Cardiac muscle cell (in vitro differentiated cells and primary cell): ENCODE results near the gene ZC3H12C. TPM values are rescaled to one million over a fixed set of nuclear protein-coding genes. Genes with fewer than 3 reads are reported as not detected.

Experiments
- DNase-seq, 2 donors: peaks; one replicate each; pipeline versions ENCODE4 v3.0.0 to v3.0.0-alpha.2; 2010 to 2017; ENCODE audit warnings: low read depth in 1 of 2, low spot score in 1 of 2
- H3K27ac ChIP-seq: fragments of 200-600 bp; sonication (generic); 2 replicates; pipeline ENCODE4 v1.5.1; 2016
- H3K27me3 ChIP-seq: fragments of 200-600 bp; sonication (generic); 2 replicates; pipeline ENCODE4 v1.6.0; 2016; ENCODE audit warnings: control low read depth
- H3K36me3 ChIP-seq: fragments of 200-600 bp; sonication (generic); 2 replicates; pipeline ENCODE4 v1.5.1; 2016; ENCODE audit warnings: control low read depth
- H3K4me1 ChIP-seq: fragments of 200-600 bp; sonication (generic); 2 replicates; pipeline ENCODE4 v1.8.1; 2017; ENCODE audit warnings: low read depth, mild to moderate bottlenecking, mixed run types
- H3K4me3 ChIP-seq: fragments of 200-600 bp; sonication (generic); 2 replicates; pipeline ENCODE4 v1.5.1; 2016; ENCODE audit warnings: mild to moderate bottlenecking
- H3K9me3 ChIP-seq: fragments of 200-600 bp; sonication (generic); 2 replicates; pipeline ENCODE4 v1.5.1; 2017; ENCODE audit warnings: low read depth, mild to moderate bottlenecking, control low read depth
- CTCF ChIP-seq: IDR thresholded peaks from 2 replicates; pipeline ENCODE4 v1.5.1; 2012; ENCODE audit warnings: low read depth, mild to moderate bottlenecking, low read length
- polyA plus RNA-seq: library from polyadenylated mRNA; unstranded; fragments of >200 nt; fragmentation: Nextera tagmentation; extraction: Ambion mirVana; gene quantifications from 2 replicates; pipeline ENCODE4 v1.2.1, GENCODE V29; 2016
- total RNA-seq: library from RNA; depleted of rRNA; stranded (reverse); fragments of >200 nt; gene quantifications from 2 replicates; pipeline ENCODE4 v1.2.3, GENCODE V29; 2016

The ZC3H12C gene
- total and polyA plus RNA-seq, 2 experiments from 2014 or later: 1.0 to 7.1 TPM

GRCh38 chr11:110177086-110177456, 83.9 kb downstream of the ZC3H12C start:
- H3K27ac ChIP-seq: no peak overlapping the region
- H3K4me1 ChIP-seq: no peaks in the 10 kb centered on the region
- H3K9me3 ChIP-seq: no peaks in the 10 kb centered on the region
- no peak for TF ChIP-seq CTCF
- no peak for DNase-seq
- H3K27me3 ChIP-seq: no peaks in the 10 kb centered on the region
- no peaks in the 10 kb centered on the region for H3K36me3 ChIP-seq
- H3K4me3 ChIP-seq: no peak overlapping the region

- H3K36me3 ChIP-seq: no peaks in the 10 kb centered on the region
- no peak overlapping the region for H3K4me3 ChIP-seq
- no peak for TF ChIP-seq CTCF
- no peaks in the 10 kb centered on the region for H3K9me3 ChIP-seq
- H3K27me3 ChIP-seq: no peaks in the 10 kb centered on the region
- no peak overlapping the region for H3K27ac ChIP-seq
- no peaks in the 10 kb centered on the region for H3K4me1 ChIP-seq
- no peak for DNase-seq
Measured at GRCh38 chr11:110179064-110179463, 85.9 kb downstream of the ZC3H12C start.

GRCh38 chr11:110182886-110183285, 89.7 kb downstream of the ZC3H12C start:
- H3K27me3 ChIP-seq: no peaks in the 10 kb centered on the region
- H3K27ac ChIP-seq: no peak overlapping the region
- H3K9me3 ChIP-seq: no peaks in the 10 kb centered on the region
- TF ChIP-seq CTCF: no peak
- H3K4me3 ChIP-seq: no peak overlapping the region
- H3K4me1 ChIP-seq: no peaks in the 10 kb centered on the region
- DNase-seq: peak in 1 of 2 donors; percentile 35
- no peaks in the 10 kb centered on the region for H3K36me3 ChIP-seq

GRCh38 chr11:110184456-110184855, 91.3 kb downstream of the ZC3H12C start:
- Histone ChIP-seq H3K4me3 (no peak overlapping the region), H3K36me3 (no peaks in the 10 kb centered on the region), H3K4me1 (no peaks in the 10 kb centered on the region), H3K27me3 (no peaks in the 10 kb centered on the region), H3K27ac (no peak overlapping the region), H3K9me3 (no peaks in the 10 kb centered on the region)
- DNase-seq: peak in 1 of 2 donors; percentile 31
- no peak for TF ChIP-seq CTCF

GRCh38 chr11:110185121-110185591, 92.0 kb downstream of the ZC3H12C start:
- DNase-seq: peak in 1 of 2 donors; percentile 59

More at GRCh38 chr11:110185121-110185591, 92.0 kb downstream of the ZC3H12C start:
- H3K27ac ChIP-seq: no peak overlapping the region
- TF ChIP-seq CTCF: no peak
- H3K4me1 ChIP-seq: no peaks in the 10 kb centered on the region
- no peaks in the 10 kb centered on the region for H3K27me3 ChIP-seq
- no peaks in the 10 kb centered on the region for H3K36me3 ChIP-seq
- no peak overlapping the region for H3K4me3 ChIP-seq
- H3K9me3 ChIP-seq: no peaks in the 10 kb centered on the region
